Measurements from ENCODE around the gene CDC42BPA.

DNA sequence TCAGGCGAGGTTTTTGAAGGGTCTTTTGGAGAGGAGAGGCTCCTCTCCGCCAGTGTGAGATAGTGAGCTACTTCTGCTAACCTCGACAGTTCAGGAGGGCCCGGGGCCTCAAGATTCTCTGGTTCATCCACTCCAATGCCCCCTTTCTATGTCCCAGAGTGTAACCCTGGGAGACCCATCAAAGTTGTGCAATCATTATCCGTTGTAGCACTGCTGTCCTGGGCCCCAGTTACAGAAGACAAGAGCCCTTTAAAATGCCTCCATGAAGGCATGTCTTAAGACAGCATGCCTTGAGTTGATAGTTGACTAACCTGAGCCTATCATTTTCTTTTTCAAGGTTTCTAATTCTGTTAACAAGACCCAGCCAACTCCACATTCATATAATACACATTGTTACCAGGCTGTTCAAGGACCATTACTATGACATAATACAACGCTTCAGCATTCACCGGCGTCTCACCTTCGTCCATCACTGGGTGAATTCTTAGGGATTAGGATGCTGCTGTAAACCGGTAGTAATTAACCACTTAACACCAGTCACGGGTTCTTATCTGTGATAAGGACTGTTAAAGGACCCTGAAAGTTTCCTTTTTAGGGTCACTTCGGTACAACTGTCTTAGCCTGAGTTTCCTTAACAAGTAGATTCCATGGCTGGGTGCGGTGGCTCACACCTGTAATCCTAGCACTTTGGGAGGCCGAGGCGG, 37.4 kb upstream of the CDC42BPA start:
- no peak for TF ChIP-seq POLR2A (IDR thresholded peaks at IDR 0.05; ENCODE audit: low read depth, low read length)
- no peak for TF ChIP-seq POLR2AphosphoS5 (IDR thresholded peaks at IDR 0.05; ENCODE audit: low read depth, low read length)

All from GM12892 (cell line).